Neural cell (in vitro differentiated cells): Measurements from ENCODE around the gene BICC1. TPM values are rescaled to one million over a fixed set of nuclear protein-coding genes. Genes with fewer than 3 reads are reported as not detected.

ENCODE experiments used
- H2AFZ ChIP-seq: fragments of 200-600, 300-800 bp; sonication (generic), shearing (Covaris generic); 2 replicates; pipeline ENCODE4 v1.6.0; 2014; ENCODE audit warnings: low read depth, mild to moderate bottlenecking, antibody characterized with exemption, low read length, moderate library complexity
- H3F3A ChIP-seq: fragments of 200-600 bp; shearing (Covaris generic); 2 replicates; pipeline ENCODE4 v1.6.1; 2016; ENCODE audit warnings: mild to moderate bottlenecking, moderate library complexity, mixed read lengths, antibody characterized with exemption, low read length; ENCODE audit not compliant: insufficient read depth, poor library complexity, severe bottlenecking
- H3K27ac ChIP-seq: fragments of 200-600, 300-800 bp; sonication (generic), shearing (Covaris generic); 2 replicates; pipeline ENCODE4 v1.5.1; 2014; ENCODE audit warnings: mild to moderate bottlenecking, low read length, moderate library complexity
- H3K27me3 ChIP-seq: fragments of 300-800, 200-600 bp; sonication (generic), shearing (Covaris generic); 2 replicates; pipeline ENCODE4 v1.6.0; 2014; ENCODE audit warnings: mild to moderate bottlenecking, low read depth, low read length, moderate library complexity; ENCODE audit not compliant: insufficient read depth
- H3K36me3 ChIP-seq: fragments of 300-800, 200-600 bp; sonication (generic), shearing (Covaris generic); 2 replicates; pipeline ENCODE4 v1.5.1; 2014; ENCODE audit warnings: mild to moderate bottlenecking, antibody characterized with exemption, low read length, moderate library complexity; ENCODE audit not compliant: insufficient read depth
- H3K4me2 ChIP-seq: fragments of 300-800, 200-600 bp; sonication (generic), shearing (Covaris generic); 2 replicates; pipeline ENCODE4 v1.6.0; 2014; ENCODE audit warnings: mild to moderate bottlenecking, low read length
- H3K4me3 ChIP-seq: fragments of 300-800, 200-600 bp; sonication (generic), shearing (Covaris generic); 2 replicates; pipeline ENCODE4 v1.5.1; 2014; ENCODE audit warnings: mild to moderate bottlenecking, low read length, moderate library complexity
- H3K79me2 ChIP-seq: fragments of 200-600 bp; shearing (Covaris generic); replicated peaks from 2 replicates; pipeline ENCODE4 v1.6.0; 2014; ENCODE audit warnings: mild to moderate bottlenecking, low read length, moderate library complexity; ENCODE audit not compliant: insufficient read depth
- H3K9ac ChIP-seq: fragments of 300-800, 200-600 bp; sonication (generic), shearing (Covaris generic); 2 replicates; pipeline ENCODE4 v1.6.1; 2016; ENCODE audit warnings: mild to moderate bottlenecking, low read length, mixed read lengths
- H3K9me2 ChIP-seq: fragments of 200-600 bp; shearing (Covaris generic); 2 replicates; pipeline ENCODE4 v1.6.1; 2016; ENCODE audit warnings: mild to moderate bottlenecking, low read length, mixed read lengths; ENCODE audit not compliant: insufficient read depth
- H3K9me3 ChIP-seq: fragments of 200-600, 300-800 bp; sonication (generic), shearing (Covaris generic); 2 replicates; pipeline ENCODE4 v1.6.1; 2016; ENCODE audit warnings: mild to moderate bottlenecking, mixed run types, low read length, moderate library complexity, mixed read lengths
- H4K20me1 ChIP-seq: fragments of 200-600 bp; shearing (Covaris generic); 2 replicates; pipeline ENCODE4 v1.6.1; 2016; ENCODE audit warnings: mild to moderate bottlenecking, mixed run types; ENCODE audit not compliant: insufficient read depth
- CTCF ChIP-seq: fragments of 450-650 bp; IDR thresholded peaks from 2 replicates; pipeline ENCODE4 v1.5.1; 2014; ENCODE audit warnings: antibody characterized with exemption, mild to moderate bottlenecking, moderate library complexity; ENCODE audit not compliant: poor library complexity, severe bottlenecking
- EP300 ChIP-seq: fragments of 450-650 bp; conservative IDR thresholded peaks from 2 replicates; pipeline ENCODE4 v1.6.1; 2014; ENCODE audit warnings: antibody characterized with exemption, mild to moderate bottlenecking, moderate library complexity; ENCODE audit not compliant: poor library complexity, severe bottlenecking
- EZH2 ChIP-seq: fragments of 200-600, 300-800 bp; shearing (Covaris generic), sonication (generic); IDR thresholded peaks from 2 replicates; pipeline ENCODE4 v1.6.1; 2014; ENCODE audit warnings: antibody characterized with exemption, low read length, borderline replicate concordance, mild to moderate bottlenecking; ENCODE audit not compliant: insufficient read depth, poor library complexity, severe bottlenecking
- MXI1 ChIP-seq: fragments of 450-650 bp; conservative IDR thresholded peaks from 2 replicates; pipeline ENCODE4 v1.6.1; 2014; ENCODE audit warnings: antibody characterized with exemption, mild to moderate bottlenecking; ENCODE audit not compliant: poor library complexity, severe bottlenecking
- POLR2AphosphoS5 ChIP-seq: IDR thresholded peaks from 2 replicates; pipeline ENCODE4 v1.6.1; 2012
- RAD21 ChIP-seq: fragments of 450-650 bp; conservative IDR thresholded peaks from 2 replicates; pipeline ENCODE4 v1.6.1; 2014; ENCODE audit warnings: antibody characterized with exemption, mild to moderate bottlenecking, moderate library complexity
- REST ChIP-seq: IDR thresholded peaks from 2 replicates; pipeline ENCODE4 v1.6.1; 2012; ENCODE audit warnings: borderline replicate concordance
- SMC3 ChIP-seq: fragments of 450-650 bp; conservative IDR thresholded peaks from 2 replicates; pipeline ENCODE4 v1.6.1; 2014; ENCODE audit warnings: antibody characterized with exemption, mild to moderate bottlenecking, moderate library complexity; ENCODE audit not compliant: poor library complexity
- TAF1 ChIP-seq: IDR thresholded peaks from 2 replicates; pipeline ENCODE4 v1.6.1; 2012; ENCODE audit warnings: low read depth
- polyA plus RNA-seq: library from polyadenylated mRNA; depleted of rRNA; stranded (reverse); fragments of >200 nt; gene quantifications from 2 replicates; pipeline ENCODE4 v1.2.3, GENCODE V29; 2014

The BICC1 gene
- polyA plus RNA-seq, 1 donor from 2014 or later = 7.6 TPM

GRCh38 chr10:58637352-58637751 lies 124.7 kb downstream of the BICC1 start:
- Histone ChIP-seq H3K36me3 (no peaks in the 10 kb centered on the region), H4K20me1 (no peaks in the 10 kb centered on the region), H3K79me2 (no peaks in the 10 kb centered on the region), H3K4me2 (no peak overlapping the region), H3F3A (no peaks in the 10 kb centered on the region), H2AFZ (no peak overlapping the region), H3K9me2 (no peaks in the 10 kb centered on the region), H3K4me3 (no peak overlapping the region), H3K9me3 (no peaks in the 10 kb centered on the region), H3K27ac (no peak overlapping the region), H3K27me3 (no peaks in the 10 kb centered on the region), H3K9ac (no peak overlapping the region)
- TF ChIP-seq TAF1 (no peak), EP300 (no peak), CTCF (no peak), EZH2 (no peak), MXI1 (no peak), RAD21 (no peak), SMC3 (no peak), REST (no peak), POLR2AphosphoS5 (no peak)

GRCh38 chr10:58638388-58638787 lies 125.7 kb downstream of the BICC1 start:
- Histone ChIP-seq H3K9me3 (no peaks in the 10 kb centered on the region), H3K79me2 (no peaks in the 10 kb centered on the region), H3K36me3 (no peaks in the 10 kb centered on the region), H3K9me2 (no peaks in the 10 kb centered on the region), H3K27ac (no peak overlapping the region), H3K4me3 (no peak overlapping the region), H3K9ac (no peak overlapping the region), H3F3A (no peaks in the 10 kb centered on the region), H2AFZ (no peak overlapping the region), H4K20me1 (no peaks in the 10 kb centered on the region), H3K4me2 (no peak overlapping the region), H3K27me3 (no peaks in the 10 kb centered on the region)
- TF ChIP-seq CTCF (no peak), REST (no peak), EZH2 (no peak), RAD21 (no peak), MXI1 (no peak), TAF1 (no peak)
